B cell (primary cell): ENCODE measurements around the gene TRPC1. TPM values are rescaled to one million over a fixed set of nuclear protein-coding genes. Genes with fewer than 3 reads are reported as not detected.
"Not testable (repeated sequence)": the region's sequence is repeated elsewhere in the genome, so short reads cannot be mapped to it uniquely, and the experiment has no call there.

Experiments
- ATAC-seq: fragments of 200-7000 bp; cut with Tn5 transposase; one replicate; pipeline ENCODE4 v1.10.0; 2021; ENCODE audit warnings: low read depth, mild to moderate bottlenecking, moderate number of reproducible peaks, moderate library complexity
- CTCF ChIA-PET: fragments of 350-600 bp; sonication (Branson Sonifier 250); formaldehyde crosslinking; loops from one replicate; lab custom pipeline; 2021; ENCODE audit warnings: antibody characterized with exemption, inconsistent platforms; lab: Charles Lee
- POLR2A ChIA-PET: fragments of 350-600 bp; sonication (Branson Sonifier 250); formaldehyde crosslinking; loops from one replicate; lab custom pipeline; 2021; ENCODE audit warnings: antibody characterized with exemption; lab: Charles Lee
- DNase-seq: peaks from one replicate; pipeline ENCODE4 v3.0.0; 2013
- H2AFZ ChIP-seq: 2 replicates; pipeline ENCODE4 v1.6.1; 2012; ENCODE audit warnings: mild to moderate bottlenecking, low read depth, low read length; ENCODE audit not compliant: insufficient read depth, poor library complexity, severe bottlenecking
- H3K27ac ChIP-seq, 2 donors: 1 replicate in 1 of 2; 2 replicates in 1 of 2; pipeline ENCODE4 v1.5.1; 2012 to 2013; ENCODE audit warnings: low read length in 2 of 2, mild to moderate bottlenecking in 2 of 2, moderate library complexity in 1 of 2
- H3K27me3 ChIP-seq, 4 experiments: fragments of 200-600 bp in 1 of 4; sonication (generic) in 1 of 4; replicated peaks in 1 of 4; 1 replicate in 2 of 4; 2 replicates in 2 of 4; pipeline versions ENCODE4 v1.6.1 to v1.7.0; 2013 to 2016; ENCODE audit warnings: low read length in 3 of 4, mild to moderate bottlenecking in 2 of 4, mixed read lengths in 1 of 4, moderate library complexity in 1 of 4; ENCODE audit not compliant: insufficient read depth in 4 of 4, control insufficient read depth in 3 of 4; ENCODE audit errors: control extremely low read depth in 1 of 4
- H3K36me3 ChIP-seq, 2 experiments: replicated peaks in 1 of 2; 1 replicate in 1 of 2; 2 replicates in 1 of 2; pipeline versions ENCODE4 v1.6.1 to v1.7.1; 2013; ENCODE audit warnings: low read length in 1 of 2; ENCODE audit not compliant: insufficient read depth in 2 of 2, control insufficient read depth in 1 of 2; ENCODE audit errors: control extremely low read depth in 1 of 2, extremely low read depth in 1 of 2
- H3K4me1 ChIP-seq, 2 donors: fragments of 200-600 bp in 1 of 2; sonication (generic) in 1 of 2; 1 replicate in 1 of 2; 2 replicates in 1 of 2; pipeline versions ENCODE4 v1.5.1 to v1.6.1; 2013 to 2017; ENCODE audit warnings: low read length in 2 of 2; ENCODE audit not compliant: control insufficient read depth in 2 of 2, insufficient read depth in 2 of 2
- H3K4me2 ChIP-seq: replicated peaks from 2 replicates; pipeline ENCODE3; 2012; ENCODE audit warnings: mild to moderate bottlenecking, low read depth, low read length; ENCODE audit not compliant: poor library complexity, severe bottlenecking
- H3K4me3 ChIP-seq, 5 experiments: fragments of 200-600 bp in 1 of 5; sonication (generic) in 1 of 5; 1 replicate in 3 of 5; 2 replicates in 2 of 5; pipeline versions ENCODE4 v1.5.1 to v1.7.0; 2011 to 2016; ENCODE audit warnings: low read length in 4 of 5, mild to moderate bottlenecking in 4 of 5, low read depth in 2 of 5, control low read depth in 1 of 5, moderate library complexity in 1 of 5; ENCODE audit not compliant: insufficient read depth in 1 of 5; ENCODE audit errors: control extremely low read depth in 1 of 5, extremely low read depth in 1 of 5
- H3K79me2 ChIP-seq: fragments of 200-600 bp; sonication (generic); one replicate; pipeline ENCODE4 v1.6.0; 2016; ENCODE audit warnings: low read length; ENCODE audit not compliant: control insufficient read depth, insufficient read depth
- H3K9ac ChIP-seq: fragments of 200-600 bp; sonication (generic); 2 replicates; pipeline ENCODE4 v1.6.1; 2017; ENCODE audit warnings: mild to moderate bottlenecking, low read length, moderate library complexity
- H3K9me3 ChIP-seq, 3 donors: one replicate each; pipeline versions ENCODE4 v1.6.1 to v1.7.1; 2013; ENCODE audit warnings: low read length in 2 of 3; ENCODE audit not compliant: control insufficient read depth in 2 of 3, insufficient read depth in 1 of 3; ENCODE audit errors: control extremely low read depth in 1 of 3
- H4K20me1 ChIP-seq: 2 replicates; pipeline ENCODE4 v1.6.0; 2012; ENCODE audit warnings: mild to moderate bottlenecking, low read length; ENCODE audit not compliant: insufficient read depth, control insufficient read depth, poor library complexity, severe bottlenecking
- H3K27ac Mint-ChIP-seq: one replicate; pipeline ENCODE4 v1.8.0; 2021; ENCODE audit warnings: mixed read lengths
- H3K27me3 Mint-ChIP-seq: one replicate; pipeline ENCODE4 v1.8.0; 2021; ENCODE audit warnings: mixed read lengths
- H3K4me1 Mint-ChIP-seq: one replicate; pipeline ENCODE4 v1.8.0; 2021; ENCODE audit warnings: mixed read lengths
- H3K4me3 Mint-ChIP-seq: one replicate; pipeline ENCODE4 v1.8.0; 2021; ENCODE audit warnings: mixed read lengths
- H3K9me3 Mint-ChIP-seq: one replicate; pipeline ENCODE4 v1.8.0; 2022; ENCODE audit warnings: mixed read lengths; ENCODE audit not compliant: insufficient read depth
- CTCF ChIP-seq: fragments of 200-600 bp; IDR thresholded peaks from one replicate; pipeline ENCODE4 v1.8.0; 2022; ENCODE audit warnings: antibody characterized with exemption, mild to moderate bottlenecking
- EZH2 ChIP-seq: IDR thresholded peaks from 2 replicates; pipeline ENCODE4 v1.6.1; 2012; ENCODE audit warnings: borderline replicate concordance, low read depth, mild to moderate bottlenecking, moderate library complexity, low read length; ENCODE audit not compliant: insufficient read depth, poor library complexity, severe bottlenecking
- WGBS: methylation state at CpG from one replicate; pipeline ENCODE4 v1.1.5; 2013; ENCODE audit warnings: missing lambda C conversion rate; ENCODE audit not compliant: insufficient coverage; 5-methylcytosine and 5-hydroxymethylcytosine counted together
- intact Hi-C: fragments of 100-400 bp; cut with micrococcal nuclease; formaldehyde crosslinking; loops from one replicate; pipeline ENCODE4 v1.10.0; 2022
- polyA plus RNA-seq: library from polyadenylated mRNA; depleted of rRNA; stranded (reverse); fragments of >200 nt; gene quantifications from 2 replicates; pipeline ENCODE4 v1.2.3, GENCODE V29; 2012
- total RNA-seq, 2 donors: library from RNA; stranded (reverse); fragments of 120-200 nt in 1 of 2; gene quantifications; 1 replicate in 1 of 2; 2 replicates in 1 of 2; pipeline versions ENCODE4 v1.2.3 to v1.2.4, GENCODE V29; 2013 to 2022

The TRPC1 gene
- total and polyA plus RNA-seq, 2 donors (not counting 1 experiment from before 2014, with no cell fraction given): 2.0 to 3.8 TPM

DNA sequence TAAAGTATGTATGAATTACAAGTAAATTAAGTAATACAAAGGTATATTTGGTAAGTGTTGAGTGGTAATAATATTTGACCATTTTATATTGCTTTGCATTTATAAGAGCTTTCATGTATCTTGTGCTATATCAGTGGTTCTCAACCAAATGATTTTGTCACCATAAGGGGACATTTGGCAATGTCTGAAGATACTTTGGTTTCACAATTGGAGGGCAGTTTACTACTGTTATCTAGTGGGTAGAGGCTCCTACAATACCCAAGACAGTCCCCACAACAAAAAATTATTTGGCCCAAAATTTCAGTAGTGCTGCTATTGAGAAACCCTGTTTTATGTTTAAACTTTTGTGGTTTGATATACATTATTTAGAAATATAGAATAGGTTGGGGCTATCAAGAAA, 14.6 kb downstream of the TRPC1 start:
- ATAC-seq: no peak
- no peaks in the 10 kb centered on the region for H3K4me1 ChIP-seq
- intact Hi-C loops: no loop called here
- no peaks in the 10 kb centered on the region for H3K36me3 ChIP-seq
- no peak overlapping the region for H3K4me3 ChIP-seq
- H3K27ac ChIP-seq: no peak overlapping the region
- H3K9me3 Mint-ChIP-seq: no peaks in the 10 kb centered on the region
- H3K27me3 Mint-ChIP-seq: peaks cover 2% of the 10 kb centered on the region
- H3K4me2 ChIP-seq: no peak overlapping the region
- no peak for DNase-seq
- no peaks in the 10 kb centered on the region for H4K20me1 ChIP-seq
- no peak overlapping the region for H2AFZ ChIP-seq
- ChIA-PET CTCF (no interaction called here), POLR2A (no interaction called here)
- no peak overlapping the region for H3K4me3 Mint-ChIP-seq
- TF ChIP-seq CTCF: no peak
- TF ChIP-seq EZH2: no peak
- no peaks in the 10 kb centered on the region for H3K27me3 ChIP-seq
- no peaks in the 10 kb centered on the region for H3K79me2 ChIP-seq
- H3K9me3 ChIP-seq: no peaks in the 10 kb centered on the region
- H3K4me1 Mint-ChIP-seq: no peaks in the 10 kb centered on the region
- no peak overlapping the region for H3K9ac ChIP-seq
- no peak overlapping the region for H3K27ac Mint-ChIP-seq

DNA sequence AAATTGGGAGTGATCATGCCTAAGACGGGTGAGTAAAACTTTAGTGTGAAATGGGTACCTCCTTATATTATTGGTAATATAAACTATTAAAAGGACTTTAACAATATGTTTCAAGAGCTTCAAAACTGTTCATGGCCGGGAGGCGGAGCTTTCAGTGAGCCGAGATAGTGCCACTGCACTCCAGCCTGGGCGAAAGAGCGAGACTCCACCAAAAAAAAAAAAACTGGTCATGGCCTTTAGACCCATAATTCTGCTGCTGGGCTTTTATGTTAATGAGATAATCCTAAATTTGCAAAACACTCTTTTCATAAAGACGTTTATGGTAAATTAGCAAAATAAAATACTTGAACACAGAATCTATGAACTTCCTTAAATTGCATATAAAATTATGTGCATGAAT, 22.8 kb downstream of the TRPC1 start:
- Histone ChIP-seq H3K36me3 (no peaks in the 10 kb centered on the region), H3K4me3 (no peak overlapping the region), H2AFZ (no peak overlapping the region), H3K9me3 (no peaks in the 10 kb centered on the region), H3K4me1 (no peaks in the 10 kb centered on the region), H3K27me3 (no peaks in the 10 kb centered on the region), H4K20me1 (no peaks in the 10 kb centered on the region), H3K79me2 (no peaks in the 10 kb centered on the region), H3K9ac (no peak overlapping the region), H3K4me2 (no peak overlapping the region), H3K27ac (no peak overlapping the region)
- TF ChIP-seq EZH2 (no peak), CTCF (no peak)
- ChIA-PET POLR2A (no interaction called here), CTCF (no interaction called here)
- intact Hi-C loops: no loop called here
- Mint-ChIP-seq H3K27me3 (peaks cover 2% of the 10 kb centered on the region), H3K4me1 (no peaks in the 10 kb centered on the region), H3K27ac (no peak overlapping the region), H3K9me3 (no peaks in the 10 kb centered on the region), H3K4me3 (no peak overlapping the region)
- 100% methylated on average over 3 of the region's 7 CpGs for WGBS
- DNase-seq (no peak), ATAC-seq (no peak)

DNA sequence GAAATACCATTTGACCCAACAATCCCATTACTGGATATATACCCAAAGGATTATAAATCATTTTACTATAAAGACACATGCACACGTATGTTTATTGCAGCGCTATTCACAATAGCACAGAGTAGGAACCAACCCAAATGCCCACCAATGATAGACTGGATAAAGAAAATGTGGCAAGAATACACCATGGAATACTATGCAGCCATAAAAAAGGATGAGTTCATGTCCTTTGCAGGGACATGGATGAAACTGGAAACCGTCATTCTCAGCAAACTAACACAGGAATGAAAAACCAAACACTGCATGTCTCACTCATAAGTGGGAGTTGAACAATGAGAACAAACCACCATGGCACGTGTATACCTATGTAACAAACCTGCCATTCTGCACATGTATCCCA, 26.7 kb downstream of the TRPC1 start:
- CTCF ChIA-PET, H4K20me1 ChIP-seq, H3K9me3 Mint-ChIP-seq, H3K4me1 ChIP-seq, H3K27me3 ChIP-seq, H3K36me3 ChIP-seq, POLR2A ChIA-PET, intact Hi-C loops, H2AFZ ChIP-seq, H3K79me2 ChIP-seq, ATAC-seq, H3K27me3 Mint-ChIP-seq, H3K27ac Mint-ChIP-seq, H3K4me2 ChIP-seq, H3K9ac ChIP-seq, H3K4me3 Mint-ChIP-seq, H3K4me1 Mint-ChIP-seq, H3K9me3 ChIP-seq, DNase-seq, H3K27ac ChIP-seq, H3K4me3 ChIP-seq: not testable (repeated sequence)
- 100% methylated on average over 1 of the region's 4 CpGs for WGBS
